Peyer's patch (tissue), 4 donors: ENCODE data around the gene SYNE2. TPM values are rescaled to one million over a fixed set of nuclear protein-coding genes. Genes with fewer than 3 reads are reported as not detected.

Experiments used
- DNase-seq, 3 donors: peaks; one replicate each; pipeline ENCODE4 v3.0.0-alpha.2; 2017 to 2019
- H3K27ac ChIP-seq, 4 donors: fragments of 200-600 bp; sonication (generic); one replicate each; pipeline ENCODE4 v1.5.1; 2016 to 2019
- H3K27me3 ChIP-seq, 2 donors: fragments of 200-600 bp; sonication (generic); one replicate each; pipeline ENCODE4 v1.5.1; 2019
- H3K36me3 ChIP-seq, 3 donors: fragments of 200-600 bp; sonication (generic); one replicate each; pipeline ENCODE4 v1.5.1; 2016 to 2019
- H3K4me1 ChIP-seq, 4 donors: fragments of 200-600 bp; sonication (generic); one replicate each; pipeline ENCODE4 v1.5.1; 2016 to 2019
- H3K4me3 ChIP-seq, 4 donors: fragments of 200-600 bp; sonication (generic); 1 replicate in 3 of 4; 2 replicates in 1 of 4; pipeline ENCODE4 v1.5.1; 2016 to 2019; ENCODE audit warnings: mild to moderate bottlenecking in 1 of 4
- H3K9me3 ChIP-seq, 4 donors: fragments of 200-600 bp; sonication (generic); one replicate each; pipeline ENCODE4 v1.5.1; 2016 to 2019; ENCODE audit warnings: mild to moderate bottlenecking in 1 of 4
- CTCF ChIP-seq, 6 experiments: fragments of 450-650 bp in 4 of 6; fragments of 200-600 bp in 2 of 6; sonication (generic) in 1 of 6; IDR thresholded peaks; one replicate each; pipeline ENCODE4 v1.5.1; 2017 to 2019; ENCODE audit warnings: antibody characterized with exemption in 6 of 6, mild to moderate bottlenecking in 3 of 6, moderate library complexity in 1 of 6
- POLR2A ChIP-seq, 2 donors: fragments of 450-650 bp; IDR thresholded peaks; one replicate each; pipeline ENCODE4 v1.5.1; 2017; ENCODE audit warnings: antibody characterized with exemption in 2 of 2, mild to moderate bottlenecking in 2 of 2, moderate library complexity in 2 of 2
- total RNA-seq, 4 donors: library from RNA; depleted of rRNA; stranded (reverse); fragments of >200 nt; gene quantifications; one replicate each; pipeline ENCODE4 v1.1.0, GENCODE V29; 2016

The SYNE2 gene
- total RNA-seq, 4 donors from 2014 or later: 106 to 243 (median 153) TPM

GRCh38 chr14:63960926-63961567, 108.2 kb downstream of the SYNE2 start:
- H3K9me3 ChIP-seq: no peaks in the 10 kb centered on the region
- TF ChIP-seq CTCF (IDR thresholded peaks at IDR 0.05): no peak
- TF ChIP-seq POLR2A (IDR thresholded peaks at IDR 0.05): no peak
- H3K36me3 ChIP-seq: peaks cover 0 to 5% (median 0%) of the 10 kb centered on the region in 3 donors
- no peak for DNase-seq
- no peaks in the 10 kb centered on the region for H3K4me1 ChIP-seq
- no peak overlapping the region for H3K27ac ChIP-seq
- no peaks in the 10 kb centered on the region for H3K27me3 ChIP-seq
- H3K4me3 ChIP-seq: no peak overlapping the region

DNA sequence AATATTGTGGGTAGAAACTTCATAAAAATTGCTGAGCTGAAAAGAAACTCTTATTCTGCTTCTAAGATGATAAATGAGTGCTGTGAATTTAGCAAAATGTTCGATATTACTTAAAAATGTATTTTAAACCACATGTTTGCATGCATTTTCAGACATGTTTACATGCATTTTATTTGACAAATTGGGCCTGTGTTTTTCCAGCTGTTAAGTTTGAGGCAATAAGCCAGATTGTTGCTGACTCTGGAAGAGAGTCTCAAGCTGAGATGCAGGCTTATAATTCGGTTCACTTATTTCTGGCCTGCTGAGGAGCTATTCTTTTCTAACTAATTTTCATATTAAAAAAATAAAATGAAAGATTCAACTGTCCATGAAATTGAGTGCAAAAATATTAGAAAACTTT, 110.1 kb downstream of the SYNE2 start:
- no peak for DNase-seq
- TF ChIP-seq POLR2A (IDR thresholded peaks at IDR 0.05): no peak
- no peak for TF ChIP-seq CTCF (IDR thresholded peaks at IDR 0.05)
- Histone ChIP-seq H3K4me3 (no peak overlapping the region), H3K27ac (no peak overlapping the region), H3K9me3 (no peaks in the 10 kb centered on the region), H3K4me1 (no peaks in the 10 kb centered on the region), H3K36me3 (peaks cover 0 to 14% (median 0%) of the 10 kb centered on the region in 3 donors), H3K27me3 (no peaks in the 10 kb centered on the region)

- Histone ChIP-seq H3K4me1 (no peaks in the 10 kb centered on the region), H3K4me3 (no peak overlapping the region), H3K27ac (no peak overlapping the region), H3K27me3 (no peaks in the 10 kb centered on the region), H3K9me3 (no peaks in the 10 kb centered on the region), H3K36me3 (peaks cover 0 to 19% (median 0%) of the 10 kb centered on the region in 3 donors)
- TF ChIP-seq POLR2A (IDR thresholded peaks at IDR 0.05): no peak
- TF ChIP-seq CTCF (IDR thresholded peaks at IDR 0.05): no peak
- DNase-seq: no peak
Measured at GRCh38 chr14:63963439-63963838, 110.6 kb downstream of the SYNE2 start.

DNA sequence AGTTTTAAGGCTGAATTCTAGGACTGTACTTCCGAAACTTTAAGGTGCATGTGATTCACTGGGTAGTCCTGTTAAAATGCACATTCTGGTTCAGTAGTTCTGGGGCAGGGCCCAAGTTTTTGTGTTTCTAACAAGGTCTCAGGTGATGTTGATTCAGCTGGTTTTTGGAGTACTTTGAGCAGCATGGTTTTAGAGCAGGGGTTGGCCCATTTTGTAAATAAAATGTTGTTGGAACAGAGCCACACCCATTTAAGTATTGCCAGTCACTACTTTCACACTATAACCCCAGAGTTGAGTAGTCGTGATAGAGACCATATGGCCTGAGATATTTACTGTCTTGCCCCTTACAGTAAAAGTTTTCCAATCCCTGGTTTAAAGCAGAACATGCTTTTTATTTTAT, 111.3 kb downstream of the SYNE2 start:
- no peak for TF ChIP-seq POLR2A (IDR thresholded peaks at IDR 0.05)
- no peak for TF ChIP-seq CTCF (IDR thresholded peaks at IDR 0.05)
- H3K4me3 ChIP-seq: no peak overlapping the region
- no peak for DNase-seq
- H3K4me1 ChIP-seq: no peaks in the 10 kb centered on the region
- no peaks in the 10 kb centered on the region for H3K27me3 ChIP-seq
- H3K27ac ChIP-seq: no peak overlapping the region
- peaks cover 0 to 20% (median 0%) of the 10 kb centered on the region in 3 donors for H3K36me3 ChIP-seq
- no peaks in the 10 kb centered on the region for H3K9me3 ChIP-seq

- DNase-seq: no peak
- Histone ChIP-seq H3K27me3 (no peaks in the 10 kb centered on the region), H3K27ac (no peak overlapping the region), H3K9me3 (no peaks in the 10 kb centered on the region), H3K4me3 (no peak overlapping the region), H3K36me3 (peaks cover 0 to 16% (median 0%) of the 10 kb centered on the region in 3 donors), H3K4me1 (no peaks in the 10 kb centered on the region)
- TF ChIP-seq CTCF (IDR thresholded peaks at IDR 0.05) (no peak), POLR2A (IDR thresholded peaks at IDR 0.05) (no peak)
Measured at GRCh38 chr14:63966407-63966806, 113.6 kb downstream of the SYNE2 start.
